NOMO-1 treated with dmso at 0.1 percent for 144 hours (cell line): ENCODE measurements around the gene GPR101.
A peak's percentile ranks its signal among the peaks of the same experiment; 100 is the strongest.

ENCODE experiments used
- DNase-seq: peaks from one replicate; lab custom pipeline; 2025; ENCODE audit not compliant: unreplicated experiment; lab: John Stamatoyannopoulos, UW

The GPR101 gene

GRCh38 chrX:137033774-137034507, at the start of gene GPR101:
TSS of gene GPR101 (minus strand) at chrX:137033995. CDS start at chrX:137031674, 2,321 bp downstream.
- DNase-seq = no peak

GRCh38 chrX:137081239-137081638, 47.4 kb upstream of the GPR101 start:
- DNase-seq = no peak

- DNase-seq = no peak
These were observed 38.6 kb upstream of the GPR101 start for GRCh38 chrX:137072396-137072795.

- DNase-seq = no peak
These were observed 37.8 kb upstream of the GPR101 start for GRCh38 chrX:137071596-137071995.

GRCh38 chrX:137067147-137067546, 33.4 kb upstream of the GPR101 start:
- no peak for DNase-seq

GRCh38 chrX:137062915-137063617, 29.3 kb upstream of the GPR101 start:
- no peak for DNase-seq

GRCh38 chrX:137058339-137059127, 24.7 kb upstream of the GPR101 start:
- DNase-seq = no peak

- DNase-seq = no peak
These were observed 18.9 kb upstream of the GPR101 start for GRCh38 chrX:137052643-137053235.

- peak; percentile 9 for DNase-seq
These were observed 18.3 kb upstream of the GPR101 start for GRCh38 chrX:137051978-137052642.

- no peak for DNase-seq
These were observed 11.1 kb upstream of the GPR101 start for GRCh38 chrX:137044893-137045292.

- no peak for DNase-seq
These were observed 9.9 kb upstream of the GPR101 start for GRCh38 chrX:137043736-137044135.

- no peak for DNase-seq
These were observed 7.5 kb upstream of the GPR101 start for GRCh38 chrX:137041329-137041728.

- no peak for DNase-seq
These were observed 6.5 kb upstream of the GPR101 start for GRCh38 chrX:137040113-137040794.

- no peak for DNase-seq
These were observed 695 bp upstream of the GPR101 start for GRCh38 chrX:137034508-137034872.

GRCh38 chrX:137032841-137033773, 688 bp downstream of the GPR101 start:
- DNase-seq = no peak

GRCh38 chrX:137032341-137032694, 1.5 kb downstream of the GPR101 start:
- DNase-seq = no peak

GRCh38 chrX:137031517-137032340, 2.1 kb downstream of the GPR101 start:
- no peak for DNase-seq

- DNase-seq = no peak
These were observed 2.8 kb downstream of the GPR101 start for GRCh38 chrX:137031039-137031438.
